ENCODE data around the gene SLC4A9.

The SLC4A9 gene

DNA sequence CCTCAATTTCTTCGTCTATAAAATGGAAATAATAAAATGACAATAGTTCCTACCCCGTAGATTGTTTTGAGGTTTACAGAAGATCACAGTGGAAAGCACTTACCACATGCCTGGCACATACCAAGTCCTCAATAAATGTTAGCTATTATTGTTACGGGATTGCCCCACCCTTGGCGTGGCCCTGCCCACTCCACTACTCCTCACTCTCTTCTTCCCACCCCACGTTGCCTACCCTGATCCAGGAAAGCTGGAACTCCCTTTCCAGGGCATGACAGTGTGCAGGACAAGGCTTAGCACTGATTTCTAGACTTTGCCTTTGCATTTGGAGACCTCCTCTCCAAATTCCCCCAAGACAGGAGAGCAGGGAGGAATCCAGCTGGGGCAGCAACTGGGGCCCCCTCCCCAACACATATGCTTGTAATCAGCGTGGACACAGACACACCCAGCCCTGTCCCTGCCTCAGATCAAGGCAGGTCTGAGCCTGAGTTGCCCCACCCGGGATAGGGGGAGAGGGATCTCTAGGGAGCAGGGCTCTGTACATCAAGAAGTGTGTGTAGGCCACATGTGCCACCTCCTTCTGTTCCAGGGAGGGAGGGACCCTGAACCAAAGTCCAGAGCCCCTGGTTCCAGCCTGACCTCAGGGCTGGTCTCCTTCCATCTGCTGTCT, 6.7 kb downstream of the SLC4A9 start:
- Histone ChIP-seq H3K9me3 (ENCODE audit: control insufficient read depth in 5 of 5, low read length in 5 of 5) (no peaks in the 10 kb centered on the region), H3K27ac (ENCODE audit: low read depth, low read length) (no peak overlapping the region), H3K36me3 (ENCODE audit: control insufficient read depth in 5 of 5, insufficient read depth in 5 of 5, low read length in 5 of 5) (no peaks in the 10 kb centered on the region), H3K27me3 (ENCODE audit: control insufficient read depth in 5 of 5, insufficient read depth in 4 of 5, low read length in 5 of 5) (peaks cover 0 to 4% (median 0%) of the 10 kb centered on the region in 5 donors), H3K9ac (ENCODE audit: low read length in 5 of 5) (no peak overlapping the region), H3K4me1 (ENCODE audit: control insufficient read depth in 5 of 5, insufficient read depth in 5 of 5, low read length in 5 of 5) (peaks cover 0 to 17% (median 13%) of the 10 kb centered on the region in 5 donors), H3K4me3 (ENCODE audit: low read depth in 1 of 5, low read length in 5 of 5) (no peak overlapping the region)

- no peaks in the 10 kb centered on the region for H3K36me3 ChIP-seq (ENCODE audit: control insufficient read depth in 5 of 5, insufficient read depth in 5 of 5, low read length in 5 of 5)
- H3K9ac ChIP-seq (ENCODE audit: low read length in 5 of 5): no peak overlapping the region
- no peak overlapping the region for H3K4me3 ChIP-seq (ENCODE audit: low read depth in 1 of 5, low read length in 5 of 5)
- peaks cover 0 to under 1% (median 0%) of the 10 kb centered on the region in 5 donors for H3K27me3 ChIP-seq (ENCODE audit: control insufficient read depth in 5 of 5, insufficient read depth in 4 of 5, low read length in 5 of 5)
- no peaks in the 10 kb centered on the region for H3K9me3 ChIP-seq (ENCODE audit: control insufficient read depth in 5 of 5, low read length in 5 of 5)
- peaks cover 0 to 17% (median 13%) of the 10 kb centered on the region in 5 donors for H3K4me1 ChIP-seq (ENCODE audit: control insufficient read depth in 5 of 5, insufficient read depth in 5 of 5, low read length in 5 of 5)
- H3K27ac ChIP-seq (ENCODE audit: low read depth, low read length): no peak overlapping the region
Measured at GRCh38 chr5:140367256-140368013, 7.4 kb downstream of the SLC4A9 start.

DNA sequence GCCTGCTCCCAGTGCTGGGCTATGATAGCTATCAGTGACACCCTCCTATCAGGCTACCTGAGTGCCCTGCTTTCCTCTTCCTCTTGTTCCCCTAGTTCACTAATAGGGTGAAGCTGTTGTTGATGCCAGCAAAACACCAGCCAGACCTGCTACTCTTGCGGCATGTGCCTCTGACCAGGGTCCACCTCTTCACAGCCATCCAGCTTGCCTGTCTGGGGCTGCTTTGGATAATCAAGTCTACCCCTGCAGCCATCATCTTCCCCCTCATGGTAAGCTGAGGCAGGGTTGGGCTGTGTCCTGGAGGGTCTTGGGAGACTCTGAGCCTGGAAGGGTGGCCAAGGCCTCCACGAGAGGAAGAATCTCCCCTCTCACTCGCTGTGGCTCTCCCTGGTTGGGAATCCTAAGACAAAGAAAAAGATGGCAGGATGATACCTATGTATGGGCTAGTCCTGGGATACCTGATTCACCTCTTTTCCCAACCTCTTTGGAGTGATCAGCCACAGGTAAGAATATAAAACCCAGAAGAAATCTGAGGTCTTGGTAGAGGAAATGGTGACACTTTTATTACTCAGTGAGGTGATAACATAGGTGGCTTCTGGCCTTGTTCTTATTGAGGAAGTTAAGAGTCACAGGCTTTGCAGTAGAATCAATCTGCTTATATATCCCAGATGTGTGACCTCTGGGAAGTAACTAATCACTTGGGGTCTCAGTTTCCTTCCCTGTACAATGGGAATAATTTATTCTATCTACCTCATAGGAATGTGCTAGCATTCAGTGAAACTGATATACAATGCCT, 11.6 kb downstream of the SLC4A9 start:
- Histone ChIP-seq H3K9me3 (ENCODE audit: control insufficient read depth in 5 of 5, low read length in 5 of 5) (no peaks in the 10 kb centered on the region), H3K27me3 (ENCODE audit: control insufficient read depth in 5 of 5, insufficient read depth in 4 of 5, low read length in 5 of 5) (no peaks in the 10 kb centered on the region), H3K4me3 (ENCODE audit: low read depth in 1 of 5, low read length in 5 of 5) (no peak overlapping the region), H3K27ac (ENCODE audit: low read depth, low read length) (no peak overlapping the region), H3K4me1 (ENCODE audit: control insufficient read depth in 5 of 5, insufficient read depth in 5 of 5, low read length in 5 of 5) (peaks cover 2 to 19% (median 15%) of the 10 kb centered on the region in 5 donors), H3K9ac (ENCODE audit: low read length in 5 of 5) (no peak overlapping the region), H3K36me3 (ENCODE audit: control insufficient read depth in 5 of 5, insufficient read depth in 5 of 5, low read length in 5 of 5) (no peaks in the 10 kb centered on the region)

DNA sequence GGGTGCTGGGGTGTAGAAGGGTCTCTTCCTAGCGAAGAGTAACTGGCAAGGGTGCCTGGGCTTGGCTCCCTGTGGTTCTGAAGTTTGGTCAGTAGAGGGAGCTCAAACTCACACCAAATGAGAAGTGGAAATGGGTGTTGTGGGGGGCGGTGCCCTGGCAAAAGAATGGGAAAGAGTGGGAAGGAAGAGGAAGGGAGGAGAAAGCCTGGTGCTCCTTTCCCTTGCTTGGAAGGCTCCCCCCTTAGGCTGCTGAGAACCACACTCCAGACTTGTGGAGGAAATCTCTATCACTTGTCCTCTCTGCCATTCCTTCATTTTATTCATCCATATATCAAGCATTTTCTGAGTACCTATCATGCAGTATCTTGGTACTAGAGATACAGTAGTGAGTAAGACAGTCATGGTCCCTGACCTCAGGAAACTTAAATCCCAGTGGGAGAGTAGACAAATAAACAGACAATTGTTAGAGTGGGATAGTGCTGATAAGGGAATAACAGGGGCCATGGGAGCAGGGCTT, 13.0 kb downstream of the SLC4A9 start:
- no peaks in the 10 kb centered on the region for H3K9me3 ChIP-seq (ENCODE audit: control insufficient read depth in 5 of 5, low read length in 5 of 5)
- H3K9ac ChIP-seq (ENCODE audit: low read length in 5 of 5): peak overlapping the region in 2 of 5 donors; percentile 43 to 68
- H3K36me3 ChIP-seq (ENCODE audit: control insufficient read depth in 5 of 5, insufficient read depth in 5 of 5, low read length in 5 of 5): no peaks in the 10 kb centered on the region
- H3K4me3 ChIP-seq (ENCODE audit: low read depth in 1 of 5, low read length in 5 of 5): peak overlapping the region in 1 of 5 donors; percentile 33
- no peak overlapping the region for H3K27ac ChIP-seq (ENCODE audit: low read depth, low read length)
- H3K4me1 ChIP-seq (ENCODE audit: control insufficient read depth in 5 of 5, insufficient read depth in 5 of 5, low read length in 5 of 5): peaks cover 2 to 19% (median 15%) of the 10 kb centered on the region in 5 donors
- no peaks in the 10 kb centered on the region for H3K27me3 ChIP-seq (ENCODE audit: control insufficient read depth in 5 of 5, insufficient read depth in 4 of 5, low read length in 5 of 5)

- no peaks in the 10 kb centered on the region for H3K4me1 ChIP-seq (ENCODE audit: control insufficient read depth in 5 of 5, insufficient read depth in 5 of 5, low read length in 5 of 5)
- no peaks in the 10 kb centered on the region for H3K9me3 ChIP-seq (ENCODE audit: control insufficient read depth in 5 of 5, low read length in 5 of 5)
- no peak overlapping the region for H3K27ac ChIP-seq (ENCODE audit: low read depth, low read length)
- H3K36me3 ChIP-seq (ENCODE audit: control insufficient read depth in 5 of 5, insufficient read depth in 5 of 5, low read length in 5 of 5): no peaks in the 10 kb centered on the region
- H3K27me3 ChIP-seq (ENCODE audit: control insufficient read depth in 5 of 5, insufficient read depth in 4 of 5, low read length in 5 of 5): no peaks in the 10 kb centered on the region
- H3K9ac ChIP-seq (ENCODE audit: low read length in 5 of 5): no peak overlapping the region
- H3K4me3 ChIP-seq (ENCODE audit: low read depth in 1 of 5, low read length in 5 of 5): no peak overlapping the region
Measured at GRCh38 chr5:140381351-140381750, 21.4 kb downstream of the SLC4A9 start.

GRCh38 chr5:140381972-140382371, 22.0 kb downstream of the SLC4A9 start:
- Histone ChIP-seq H3K27ac (ENCODE audit: low read depth, low read length) (no peak overlapping the region), H3K36me3 (ENCODE audit: control insufficient read depth in 5 of 5, insufficient read depth in 5 of 5, low read length in 5 of 5) (no peaks in the 10 kb centered on the region), H3K4me1 (ENCODE audit: control insufficient read depth in 5 of 5, insufficient read depth in 5 of 5, low read length in 5 of 5) (no peaks in the 10 kb centered on the region), H3K4me3 (ENCODE audit: low read depth in 1 of 5, low read length in 5 of 5) (no peak overlapping the region), H3K27me3 (ENCODE audit: control insufficient read depth in 5 of 5, insufficient read depth in 4 of 5, low read length in 5 of 5) (no peaks in the 10 kb centered on the region), H3K9ac (ENCODE audit: low read length in 5 of 5) (no peak overlapping the region), H3K9me3 (ENCODE audit: control insufficient read depth in 5 of 5, low read length in 5 of 5) (no peaks in the 10 kb centered on the region)

DNA sequence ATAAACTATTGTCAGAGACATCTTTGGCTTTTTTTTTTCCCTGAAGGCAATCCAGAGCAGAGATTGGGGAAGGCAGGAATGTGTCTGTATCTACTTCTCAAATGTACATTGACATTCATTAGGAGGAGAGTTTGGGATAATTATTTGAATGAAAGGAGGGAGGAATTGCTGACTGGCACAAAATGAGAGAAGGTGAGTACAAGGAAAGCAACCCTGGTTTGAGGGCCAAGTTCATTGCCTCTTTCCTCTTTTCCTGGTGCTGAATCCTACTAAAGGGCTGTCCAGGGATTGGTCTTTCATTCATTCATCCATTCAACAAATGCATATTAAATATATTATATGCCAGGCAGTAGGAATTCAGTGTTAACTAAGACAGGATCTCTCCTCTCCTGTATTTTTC, 22.9 kb downstream of the SLC4A9 start:
- no peaks in the 10 kb centered on the region for H3K27me3 ChIP-seq (ENCODE audit: control insufficient read depth in 5 of 5, insufficient read depth in 4 of 5, low read length in 5 of 5)
- H3K4me1 ChIP-seq (ENCODE audit: control insufficient read depth in 5 of 5, insufficient read depth in 5 of 5, low read length in 5 of 5): no peaks in the 10 kb centered on the region
- no peak overlapping the region for H3K9ac ChIP-seq (ENCODE audit: low read length in 5 of 5)
- H3K4me3 ChIP-seq (ENCODE audit: low read depth in 1 of 5, low read length in 5 of 5): no peak overlapping the region
- no peak overlapping the region for H3K27ac ChIP-seq (ENCODE audit: low read depth, low read length)
- no peaks in the 10 kb centered on the region for H3K9me3 ChIP-seq (ENCODE audit: control insufficient read depth in 5 of 5, low read length in 5 of 5)
- H3K36me3 ChIP-seq (ENCODE audit: control insufficient read depth in 5 of 5, insufficient read depth in 5 of 5, low read length in 5 of 5): no peaks in the 10 kb centered on the region

GRCh38 chr5:140383300-140383699, 23.3 kb downstream of the SLC4A9 start:
- Histone ChIP-seq H3K27me3 (ENCODE audit: control insufficient read depth in 5 of 5, insufficient read depth in 4 of 5, low read length in 5 of 5) (no peaks in the 10 kb centered on the region), H3K9me3 (ENCODE audit: control insufficient read depth in 5 of 5, low read length in 5 of 5) (no peaks in the 10 kb centered on the region), H3K4me3 (ENCODE audit: low read depth in 1 of 5, low read length in 5 of 5) (no peak overlapping the region), H3K27ac (ENCODE audit: low read depth, low read length) (no peak overlapping the region), H3K36me3 (ENCODE audit: control insufficient read depth in 5 of 5, insufficient read depth in 5 of 5, low read length in 5 of 5) (no peaks in the 10 kb centered on the region), H3K9ac (ENCODE audit: low read length in 5 of 5) (no peak overlapping the region), H3K4me1 (ENCODE audit: control insufficient read depth in 5 of 5, insufficient read depth in 5 of 5, low read length in 5 of 5) (no peaks in the 10 kb centered on the region)

DNA sequence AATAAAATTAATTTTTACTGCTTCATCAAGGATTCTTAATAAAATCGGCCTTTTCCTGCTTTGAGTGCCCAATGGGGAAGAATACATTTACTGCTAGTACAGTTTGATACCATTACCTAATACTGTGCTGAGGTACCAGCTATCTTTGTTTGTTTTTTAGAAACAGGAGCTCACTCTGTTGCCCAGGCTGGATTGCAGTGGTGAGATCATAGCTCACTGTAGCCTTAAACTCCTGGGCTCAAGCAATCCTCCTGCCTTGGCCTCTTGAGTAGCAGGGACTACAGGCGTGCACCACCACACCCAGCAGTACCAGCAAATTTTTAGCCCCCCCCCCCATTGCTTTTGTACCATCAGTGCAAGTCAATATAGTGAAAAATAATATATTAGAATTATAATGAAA, 28.1 kb downstream of the SLC4A9 start:
- peaks cover 0 to 9% (median 9%) of the 10 kb centered on the region in 5 donors for H3K4me1 ChIP-seq (ENCODE audit: control insufficient read depth in 5 of 5, insufficient read depth in 5 of 5, low read length in 5 of 5)
- H3K27me3 ChIP-seq (ENCODE audit: control insufficient read depth in 5 of 5, insufficient read depth in 4 of 5, low read length in 5 of 5): no peaks in the 10 kb centered on the region
- no peaks in the 10 kb centered on the region for H3K9me3 ChIP-seq (ENCODE audit: control insufficient read depth in 5 of 5, low read length in 5 of 5)
- H3K36me3 ChIP-seq (ENCODE audit: control insufficient read depth in 5 of 5, insufficient read depth in 5 of 5, low read length in 5 of 5): peaks cover 0 to 3% (median 0%) of the 10 kb centered on the region in 5 donors
- no peak overlapping the region for H3K27ac ChIP-seq (ENCODE audit: low read depth, low read length)
- H3K9ac ChIP-seq (ENCODE audit: low read length in 5 of 5): no peak overlapping the region
- H3K4me3 ChIP-seq (ENCODE audit: low read depth in 1 of 5, low read length in 5 of 5): no peak overlapping the region

Measured in subcutaneous abdominal adipose tissue (tissue), 5 donors.